SW 1271 (cell line): ENCODE measurements around the gene NDRG2.
A peak's percentile ranks its signal among the peaks of the same experiment; 100 is the strongest.
"Not testable (repeated sequence)": the region's sequence is repeated elsewhere in the genome, so short reads cannot be mapped to it uniquely, and the experiment has no call there.

ENCODE experiments used
- DNase-seq, 2 experiments: peaks; one replicate each; lab custom pipeline; 2025; lab: John Stamatoyannopoulos, UW

The NDRG2 gene

GRCh38 chr14:21055432-21056117 lies 30.7 kb upstream of the NDRG2 start:
- DNase-seq: no peak

GRCh38 chr14:21054768-21055145 lies 29.9 kb upstream of the NDRG2 start:
- no peak for DNase-seq

- DNase-seq: no peak
Measured at GRCh38 chr14:21054123-21054767, 29.4 kb upstream of the NDRG2 start.

- DNase-seq: no peak
Measured at GRCh38 chr14:21053184-21054122, 28.6 kb upstream of the NDRG2 start.

GRCh38 chr14:21050597-21050996 lies 25.7 kb upstream of the NDRG2 start:
- no peak for DNase-seq

- no peak for DNase-seq
Measured at GRCh38 chr14:21049271-21049673, 24.4 kb upstream of the NDRG2 start.

GRCh38 chr14:21048638-21049037 lies 23.8 kb upstream of the NDRG2 start:
- no peak for DNase-seq

- no peak for DNase-seq
Measured at GRCh38 chr14:21047378-21047781, 22.5 kb upstream of the NDRG2 start.

- no peak for DNase-seq
Measured at GRCh38 chr14:21043974-21044618, 19.2 kb upstream of the NDRG2 start.

- no peak for DNase-seq
Measured at GRCh38 chr14:21043387-21043973, 18.6 kb upstream of the NDRG2 start.

- DNase-seq: no peak
Measured at GRCh38 chr14:21042918-21043317, 18.1 kb upstream of the NDRG2 start.

- DNase-seq: no peak
Measured at GRCh38 chr14:21041676-21042433, 17.0 kb upstream of the NDRG2 start, which contains the start of gene RNASE7. TSS of gene RNASE7 (plus strand) at chr14:21042362. CDS start at chr14:21042993, 631 bp downstream.

GRCh38 chr14:21040941-21041340 lies 16.1 kb upstream of the NDRG2 start:
- DNase-seq: not testable (repeated sequence)

- DNase-seq: no peak
Measured at GRCh38 chr14:21040370-21040925, 15.6 kb upstream of the NDRG2 start.

- peak in 1 of 2 experiments; percentile 58 for DNase-seq
Measured at GRCh38 chr14:21039585-21040369, 14.9 kb upstream of the NDRG2 start.

- DNase-seq: no peak
Measured at GRCh38 chr14:21038441-21039422, 13.9 kb upstream of the NDRG2 start.

- no peak for DNase-seq
Measured at GRCh38 chr14:21037156-21037555, 12.3 kb upstream of the NDRG2 start.

- DNase-seq: no peak
Measured at GRCh38 chr14:21036751-21037150, 11.9 kb upstream of the NDRG2 start.

- no peak for DNase-seq
Measured at GRCh38 chr14:21034707-21035106, 9.8 kb upstream of the NDRG2 start, which contains the start of gene RNASE13. TSS of gene RNASE13 (minus strand) at chr14:21034807. CDS start at chr14:21034288, 519 bp downstream.
